OCI-LY7 (cell line): ENCODE data around the gene TRMT11. TPM values are rescaled to one million over a fixed set of nuclear protein-coding genes. Genes with fewer than 3 reads are reported as not detected.

ENCODE experiments used
- BruUV-seq: library from RNA; stranded (reverse); fragments of 400-500 nt; replicated peaks from 2 replicates; lab custom pipeline; 2021; lab: Mats Ljungman, UMichigan
- CTCF ChIA-PET: fragments of 300-600 bp; sonication (Branson Sonifier 250); formaldehyde crosslinking; loops from one replicate; lab custom pipeline; 2022; ENCODE audit warnings: antibody characterized with exemption; ENCODE audit not compliant: unreplicated experiment; lab: Charles Lee
- POLR2A ChIA-PET: fragments of 300-600 bp; sonication (Branson Sonifier 250); formaldehyde crosslinking; loops from one replicate; lab custom pipeline; 2022; ENCODE audit warnings: antibody characterized with exemption; lab: Charles Lee
- DNase-seq: peaks from one replicate; pipeline ENCODE4 v3.0.0-alpha.2; 2015; ENCODE audit warnings: low spot score
- H2AFZ ChIP-seq: fragments of 200-600 bp; sonication (generic), shearing (Covaris generic); 2 replicates; pipeline ENCODE4 v1.6.1; 2014; ENCODE audit warnings: mild to moderate bottlenecking, antibody characterized with exemption, low read length, moderate library complexity
- H3K27ac ChIP-seq: fragments of 200-600 bp; sonication (generic); 2 replicates; pipeline ENCODE4 v1.5.1; 2014; ENCODE audit warnings: mixed run types, low read depth, mild to moderate bottlenecking, moderate library complexity, low read length, inconsistent platforms; ENCODE audit not compliant: poor library complexity, severe bottlenecking
- H3K36me3 ChIP-seq: fragments of 200-600 bp; sonication (generic); 2 replicates; pipeline ENCODE4 v1.6.1; 2014; ENCODE audit warnings: mild to moderate bottlenecking, antibody characterized with exemption, low read length, moderate library complexity, mixed read lengths; ENCODE audit not compliant: insufficient read depth
- H3K4me1 ChIP-seq: fragments of 200-600 bp; sonication (generic); 2 replicates; pipeline ENCODE4 v1.5.1; 2014; ENCODE audit warnings: mild to moderate bottlenecking, low read length; ENCODE audit not compliant: insufficient read depth, poor library complexity, severe bottlenecking
- H3K4me2 ChIP-seq: fragments of 200-600 bp; sonication (generic); 2 replicates; pipeline ENCODE4 v1.6.1; 2014; ENCODE audit warnings: mild to moderate bottlenecking, low read length
- H3K4me3 ChIP-seq: fragments of 200-600 bp; sonication (generic); 2 replicates; pipeline ENCODE4 v1.5.1; 2014; ENCODE audit warnings: mild to moderate bottlenecking, low read depth, low read length; ENCODE audit not compliant: poor library complexity, severe bottlenecking
- H3K79me2 ChIP-seq: fragments of 200-600 bp; sonication (generic); 2 replicates; pipeline ENCODE4 v1.6.1; 2016; ENCODE audit warnings: low read depth, mild to moderate bottlenecking, low read length, moderate library complexity, mixed read lengths; ENCODE audit not compliant: insufficient read depth
- H3K9me2 ChIP-seq: fragments of 200-600 bp; sonication (generic); 2 replicates; pipeline ENCODE4 v1.6.1; 2016; ENCODE audit warnings: mild to moderate bottlenecking, low read length, mixed read lengths; ENCODE audit not compliant: insufficient read depth
- H3K9me3 ChIP-seq: fragments of 200-600 bp; sonication (generic); 2 replicates; pipeline ENCODE4 v1.6.1; 2014; ENCODE audit warnings: mild to moderate bottlenecking, mixed run types, low read length, mixed read lengths
- H4K20me1 ChIP-seq: fragments of 200-600 bp; sonication (generic); 2 replicates; pipeline ENCODE4 v1.6.1; 2014; ENCODE audit warnings: mild to moderate bottlenecking, antibody characterized with exemption, low read length, moderate library complexity, mixed read lengths; ENCODE audit not compliant: insufficient read depth
- CTCF ChIP-seq: fragments of 200-600 bp; sonication (generic); conservative IDR thresholded peaks from 2 replicates; pipeline ENCODE4 v1.5.1; 2014; ENCODE audit warnings: mild to moderate bottlenecking, antibody characterized with exemption, low read length, moderate library complexity, mixed read lengths
- EZH2phosphoT487 ChIP-seq: fragments of 200-600 bp; sonication (generic); IDR thresholded peaks from 2 replicates; pipeline ENCODE4 v1.6.1; 2018; ENCODE audit warnings: low read depth, borderline replicate concordance, mild to moderate bottlenecking, mixed run types, antibody characterized with exemption, low read length, moderate library complexity, mixed read lengths
- intact Hi-C: fragments of 100-400 bp; cut with micrococcal nuclease; formaldehyde crosslinking; loops from one replicate; pipeline ENCODE4 v1.10.0; 2022; ENCODE audit not compliant: unreplicated experiment
- total RNA-seq, 2 experiments: library from RNA; depleted of rRNA in 1 of 2; stranded (reverse); fragments of >200 nt in 1 of 2; shearing (Covaris generic) in 1 of 2; gene quantifications; 2 replicates each; pipeline ENCODE4 v1.2.3, GENCODE V29; 2014 to 2022

The TRMT11 gene
- total RNA-seq, 2 experiments from 2014 or later = 32.9 to 46.8 TPM

GRCh38 chr6:125987026-125987617 lies 782 bp downstream of the TRMT11 start:
- intact Hi-C loops = no loop called here
- peak overlapping the region; percentile 44 for H3K27ac ChIP-seq
- peak overlapping the region; percentile 100 for H2AFZ ChIP-seq
- H3K4me2 ChIP-seq = peak overlapping the region; percentile 86
- H3K79me2 ChIP-seq = peaks cover 59% of the 10 kb centered on the region
- no peaks in the 10 kb centered on the region for H3K9me3 ChIP-seq
- no peaks in the 10 kb centered on the region for H3K36me3 ChIP-seq
- H3K4me1 ChIP-seq = peaks cover 32% of the 10 kb centered on the region
- H4K20me1 ChIP-seq = no peaks in the 10 kb centered on the region
- TF ChIP-seq CTCF (no peak), EZH2phosphoT487 (no peak)
- DNase-seq = peak; percentile 28
- CTCF ChIA-PET = interaction anchor here (0.6 to 1.9 kb wide), 5 partner anchors 8 to 29 kb away, joined by 3 to 7 read pairs (median 4); partner anchors contain the start of gene HINT3
- H3K9me2 ChIP-seq = no peaks in the 10 kb centered on the region
- no TSS peak for BruUV-seq
- POLR2A ChIA-PET = interaction anchor here (0.8 to 2.8 kb wide), 12 partner anchors 8 to 686 kb away, joined by 3 to 22 read pairs (median 5); partner anchors contain the start of genes HDDC2 and NCOA7
- peak overlapping the region; percentile 78 for H3K4me3 ChIP-seq

- no TSS peak for BruUV-seq
- H3K4me2 ChIP-seq = peak overlapping the region; percentile 86
Measured at GRCh38 chr6:125988280-125988679, 1.9 kb downstream of the TRMT11 start.

More at GRCh38 chr6:125988280-125988679, 1.9 kb downstream of the TRMT11 start:
- H3K36me3 ChIP-seq = no peaks in the 10 kb centered on the region
- intact Hi-C loops = no loop called here
- peaks cover 32% of the 10 kb centered on the region for H3K4me1 ChIP-seq
- DNase-seq = no peak
- no peaks in the 10 kb centered on the region for H4K20me1 ChIP-seq
- ChIA-PET POLR2A (interaction anchor here (1.0 kb wide), 2 partner anchors 14 to 208 kb away, joined by 3 to 4 read pairs; no protein-coding TSS in a partner anchor), CTCF (no interaction called here)
- TF ChIP-seq EZH2phosphoT487 = no peak
- no peak for TF ChIP-seq CTCF
- H3K27ac ChIP-seq = no peak overlapping the region
- peaks cover 71% of the 10 kb centered on the region for H3K79me2 ChIP-seq
- no peak overlapping the region for H2AFZ ChIP-seq
- no peaks in the 10 kb centered on the region for H3K9me2 ChIP-seq
- peak overlapping the region; percentile 78 for H3K4me3 ChIP-seq
- no peaks in the 10 kb centered on the region for H3K9me3 ChIP-seq
